ENCODE results near the gene MPRIP. TPM values are rescaled to one million over a fixed set of nuclear protein-coding genes. Genes with fewer than 3 reads are reported as not detected.

MPRIP gene
- total and polyA plus RNA-seq, 2 experiments from 2014 or later = 91.7 to 202 TPM

- 75% methylated on average over 14 of the region's 14 CpGs for WGBS (ENCODE audit: low lambda C conversion rate, missing lambda C conversion rate)
- H2AFZ ChIP-seq = no peak overlapping the region
- no peaks in the 10 kb centered on the region for H3K9me3 ChIP-seq (ENCODE audit: low read depth)
- no peaks in the 10 kb centered on the region for H3K27me3 ChIP-seq
- no peaks in the 10 kb centered on the region for H3K79me2 ChIP-seq
- H3K27ac ChIP-seq = peak overlapping the region; percentile 3
- H3K9me2 ChIP-seq (replicated peaks; ENCODE audit: insufficient read depth) = no peaks in the 10 kb centered on the region
- H3K4me2 ChIP-seq = no peak overlapping the region
- TF ChIP-seq EZH2phosphoT487 (IDR thresholded peaks at IDR 0.05; ENCODE audit: low read depth, severe bottlenecking, unreplicated experiment) (no peak), CTCF (IDR thresholded peaks at IDR 0.05; ENCODE audit: poor library complexity) (no peak), EZH2 (IDR thresholded peaks at IDR 0.05; ENCODE audit: borderline replicate concordance) (no peak)
- no peaks in the 10 kb centered on the region for H4K20me1 ChIP-seq (ENCODE audit: insufficient read depth, poor library complexity, severe bottlenecking)
- H3K4me1 ChIP-seq (ENCODE audit: insufficient read depth) = no peaks in the 10 kb centered on the region
- no peak for DNase-seq (ENCODE audit: low spot score)
- H3K36me3 ChIP-seq (replicated peaks; ENCODE audit: insufficient read depth, low read depth) = no peaks in the 10 kb centered on the region
- no peak overlapping the region for H3K4me3 ChIP-seq
Measured at GRCh38 chr17:17186551-17187505, 144.6 kb downstream of the MPRIP start.

GRCh38 chr17:17188586-17188985 is 146.3 kb downstream of the MPRIP start:
- DNase-seq (ENCODE audit: low spot score) = no peak
- Histone ChIP-seq H3K4me3 (no peak overlapping the region), H3K27me3 (no peaks in the 10 kb centered on the region), H3K9me3 (ENCODE audit: low read depth) (no peaks in the 10 kb centered on the region), H3K9me2 (replicated peaks; ENCODE audit: insufficient read depth) (no peaks in the 10 kb centered on the region), H3K79me2 (no peaks in the 10 kb centered on the region), H3K36me3 (replicated peaks; ENCODE audit: insufficient read depth, low read depth) (no peaks in the 10 kb centered on the region), H4K20me1 (ENCODE audit: insufficient read depth, poor library complexity, severe bottlenecking) (no peaks in the 10 kb centered on the region), H3K4me1 (ENCODE audit: insufficient read depth) (no peaks in the 10 kb centered on the region), H2AFZ (no peak overlapping the region), H3K4me2 (no peak overlapping the region), H3K27ac (no peak overlapping the region)
- WGBS (ENCODE audit: low lambda C conversion rate, missing lambda C conversion rate) = 97% methylated on average over 4 of the region's 4 CpGs
- no peak for TF ChIP-seq CTCF (IDR thresholded peaks at IDR 0.05; ENCODE audit: poor library complexity)
- no peak for TF ChIP-seq EZH2phosphoT487 (IDR thresholded peaks at IDR 0.05; ENCODE audit: low read depth, severe bottlenecking, unreplicated experiment)
- no peak for TF ChIP-seq EZH2 (IDR thresholded peaks at IDR 0.05; ENCODE audit: borderline replicate concordance)

GRCh38 chr17:17189559-17189958 is 147.3 kb downstream of the MPRIP start:
- Histone ChIP-seq H3K36me3 (replicated peaks; ENCODE audit: insufficient read depth, low read depth) (no peaks in the 10 kb centered on the region), H4K20me1 (ENCODE audit: insufficient read depth, poor library complexity, severe bottlenecking) (no peaks in the 10 kb centered on the region), H3K9me2 (replicated peaks; ENCODE audit: insufficient read depth) (no peaks in the 10 kb centered on the region), H3K9me3 (ENCODE audit: low read depth) (no peaks in the 10 kb centered on the region), H3K4me1 (ENCODE audit: insufficient read depth) (no peaks in the 10 kb centered on the region), H3K27me3 (no peaks in the 10 kb centered on the region), H2AFZ (no peak overlapping the region), H3K27ac (no peak overlapping the region), H3K4me2 (no peak overlapping the region), H3K4me3 (no peak overlapping the region), H3K79me2 (no peaks in the 10 kb centered on the region)
- TF ChIP-seq CTCF (IDR thresholded peaks at IDR 0.05; ENCODE audit: poor library complexity) (no peak), EZH2 (IDR thresholded peaks at IDR 0.05; ENCODE audit: borderline replicate concordance) (no peak), EZH2phosphoT487 (IDR thresholded peaks at IDR 0.05; ENCODE audit: low read depth, severe bottlenecking, unreplicated experiment) (no peak)
- WGBS (ENCODE audit: low lambda C conversion rate, missing lambda C conversion rate) = 43% methylated on average over 4 of the region's 4 CpGs
- no peak for DNase-seq (ENCODE audit: low spot score)
